ACHN (cell line): ENCODE measurements around the gene NOSIP.

Source experiments
- DNase-seq: peaks from one replicate; pipeline ENCODE4 v3.0.0-alpha.2; 2015
- in situ Hi-C: cut with HindIII; loops from 2 replicates; pipeline ENCODE4 v1.10.0; 2017; ENCODE audit warnings: low sequenced_read_pairs, low pct_ligation_motif_present, low pct_unique_long_range_greater_than_20kb

Gene NOSIP

DNA sequence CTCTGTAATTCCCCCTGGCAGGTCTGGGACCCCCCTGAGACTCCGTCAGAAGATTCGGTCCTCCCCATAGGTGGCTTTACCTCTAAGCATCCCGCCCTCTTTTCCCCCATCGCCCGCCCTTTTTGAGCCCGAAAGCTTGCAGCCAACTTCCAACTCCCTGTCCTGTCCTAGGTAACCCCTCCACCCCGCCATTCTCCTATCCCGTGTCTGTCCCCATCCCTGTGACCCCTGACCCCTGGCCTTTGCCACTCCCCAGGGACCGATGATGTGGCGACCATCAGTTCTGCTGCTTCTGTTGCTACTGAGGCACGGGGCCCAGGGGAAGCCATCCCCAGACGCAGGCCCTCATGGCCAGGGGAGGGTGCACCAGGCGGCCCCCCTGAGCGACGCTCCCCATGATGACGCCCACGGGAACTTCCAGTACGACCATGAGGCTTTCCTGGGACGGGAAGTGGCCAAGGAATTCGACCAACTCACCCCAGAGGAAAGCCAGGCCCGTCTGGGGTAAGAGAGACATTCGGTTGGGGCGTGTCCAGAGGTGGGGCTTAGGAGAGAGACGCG is 52.1 kb downstream of the NOSIP start:
- in situ Hi-C loops = no loop called here

DNA sequence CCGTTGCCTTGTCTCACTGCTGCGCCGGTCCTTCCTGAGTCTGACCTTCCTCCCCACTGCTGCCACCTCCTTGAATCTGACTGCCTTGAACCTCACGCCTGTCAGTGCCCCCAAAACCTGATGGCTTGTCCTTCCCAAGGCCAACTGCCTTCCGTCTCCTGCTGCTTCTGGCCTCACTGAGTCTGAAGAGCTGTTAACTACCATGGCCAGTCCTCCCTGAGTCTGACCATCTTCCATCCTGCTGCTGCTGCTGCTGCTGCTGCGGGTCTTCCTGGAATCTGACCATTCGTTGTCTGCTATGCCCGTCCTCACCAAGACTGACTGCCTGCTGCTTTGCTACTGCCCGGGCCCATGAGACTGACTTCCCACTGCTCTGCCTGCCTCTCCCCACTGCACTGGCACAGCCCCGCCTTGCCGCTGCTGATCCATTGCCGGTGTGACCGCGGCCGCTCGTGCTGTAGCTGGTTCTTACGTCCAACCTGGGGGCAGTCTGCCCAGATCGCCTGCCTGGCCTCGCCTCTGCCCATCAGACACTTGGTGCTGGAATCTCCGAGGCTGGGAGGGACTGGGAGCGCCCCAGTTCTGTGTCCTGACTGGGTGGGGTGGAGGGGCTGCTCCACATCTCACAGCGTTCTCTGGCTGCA is 55.4 kb downstream of the NOSIP start:
- no peak for DNase-seq
- in situ Hi-C loops = no loop called here

More for the DNA sequence above, 52.1 kb downstream of the NOSIP start:
- no peak for DNase-seq

DNA sequence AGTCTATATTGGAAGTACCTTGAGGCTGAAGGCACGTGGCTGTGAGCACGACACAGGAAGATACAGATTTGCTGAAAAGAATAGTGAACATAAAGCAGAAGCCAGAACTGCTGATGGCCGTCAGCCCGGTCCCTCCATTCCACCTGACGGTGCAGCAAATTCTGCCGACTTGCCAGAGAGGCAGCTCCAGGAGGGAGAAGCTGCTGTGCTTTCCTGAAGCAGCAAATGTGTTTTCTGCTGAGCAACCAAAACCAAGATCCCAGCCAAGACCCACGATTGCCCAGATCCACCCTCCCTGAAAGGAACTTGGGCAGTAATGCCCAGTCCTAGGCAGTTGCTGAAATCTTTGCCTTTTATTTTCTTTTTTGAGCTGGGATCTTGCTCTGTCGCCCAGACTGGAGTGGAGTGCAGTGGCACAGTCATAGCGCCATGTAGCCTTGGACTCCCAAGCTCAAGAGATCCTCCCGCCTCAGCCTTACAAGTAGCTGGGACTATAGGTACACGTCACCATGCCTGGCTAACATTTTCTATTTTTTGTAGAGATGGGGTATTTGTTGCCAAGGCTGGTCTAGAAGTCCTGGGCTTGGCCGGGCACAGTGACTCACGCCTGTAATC is 59.5 kb downstream of the NOSIP start:
- no peak for DNase-seq
- in situ Hi-C loops = no loop called here

DNA sequence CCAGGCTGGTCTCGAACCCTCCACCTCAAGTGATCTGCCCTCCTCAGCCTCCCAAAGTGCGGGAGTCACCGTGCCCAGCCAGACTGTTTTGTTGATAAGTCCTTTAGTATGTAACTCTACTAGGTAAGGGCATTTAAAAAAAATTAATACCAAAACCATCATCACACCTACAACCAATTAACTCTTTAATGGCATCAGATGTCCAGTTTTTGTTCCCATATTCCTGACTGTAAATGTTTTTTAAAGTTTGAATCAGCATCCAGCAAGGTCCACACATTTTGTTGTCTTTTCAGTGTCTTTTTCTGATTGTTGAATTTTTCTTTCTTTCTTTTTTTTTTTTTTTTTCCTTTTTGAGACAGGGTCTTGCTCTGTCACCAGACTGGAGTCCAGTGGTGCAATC is 62.3 kb downstream of the NOSIP start:
- DNase-seq = no peak
- in situ Hi-C loops = no loop called here

DNA sequence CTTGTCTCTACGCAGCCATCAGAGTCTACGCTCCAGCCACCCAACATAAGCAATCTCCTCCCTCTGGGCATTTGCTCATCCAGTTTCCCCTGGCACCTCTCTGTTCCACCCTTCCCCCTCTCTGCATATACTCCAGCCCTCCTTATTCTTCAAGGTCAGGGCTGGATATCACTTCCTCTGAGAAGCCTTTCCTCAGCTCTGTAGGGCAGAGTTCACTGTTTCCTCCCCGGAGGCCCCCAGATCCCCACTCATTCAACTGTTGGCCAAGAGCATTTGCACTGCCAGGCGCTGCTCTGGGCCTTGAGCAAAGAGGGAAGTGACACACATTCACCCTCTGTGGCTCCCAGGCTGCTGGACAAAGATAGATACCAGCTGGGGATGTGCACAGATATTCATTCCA is 64.6 kb downstream of the NOSIP start:
- no peak for DNase-seq
- in situ Hi-C loops = no loop called here

DNA sequence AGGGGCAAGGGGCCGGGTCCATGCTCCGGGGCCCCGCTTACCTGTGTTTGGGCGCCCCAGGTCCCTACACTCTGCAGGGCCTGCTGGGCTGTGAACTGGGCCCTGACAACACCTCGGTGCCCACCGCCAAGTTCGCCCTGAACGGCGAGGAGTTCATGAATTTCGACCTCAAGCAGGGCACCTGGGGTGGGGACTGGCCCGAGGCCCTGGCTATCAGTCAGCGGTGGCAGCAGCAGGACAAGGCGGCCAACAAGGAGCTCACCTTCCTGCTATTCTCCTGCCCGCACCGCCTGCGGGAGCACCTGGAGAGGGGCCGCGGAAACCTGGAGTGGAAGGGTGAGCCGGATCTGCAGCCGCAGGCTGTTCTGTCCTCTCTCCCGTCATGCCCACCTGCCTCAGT is 66.2 kb downstream of the NOSIP start:
- in situ Hi-C loops = no loop called here
- DNase-seq = no peak

DNA sequence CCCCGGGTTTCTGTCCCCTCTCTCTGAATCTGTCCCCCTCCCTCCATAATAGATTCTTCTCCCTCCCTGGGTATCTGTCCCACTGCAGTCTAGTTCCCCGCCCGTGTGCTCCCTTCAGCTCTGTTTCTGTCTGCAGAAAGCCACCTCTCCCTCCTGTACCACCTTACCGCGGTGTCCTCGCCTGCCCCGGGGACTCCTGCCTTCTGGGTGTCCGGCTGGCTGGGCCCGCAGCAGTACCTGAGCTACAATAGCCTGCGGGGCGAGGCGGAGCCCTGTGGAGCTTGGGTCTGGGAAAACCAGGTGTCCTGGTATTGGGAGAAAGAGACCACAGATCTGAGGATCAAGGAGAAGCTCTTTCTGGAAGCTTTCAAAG is 66.6 kb downstream of the NOSIP start:
- in situ Hi-C loops = no loop called here
- no peak for DNase-seq

DNA sequence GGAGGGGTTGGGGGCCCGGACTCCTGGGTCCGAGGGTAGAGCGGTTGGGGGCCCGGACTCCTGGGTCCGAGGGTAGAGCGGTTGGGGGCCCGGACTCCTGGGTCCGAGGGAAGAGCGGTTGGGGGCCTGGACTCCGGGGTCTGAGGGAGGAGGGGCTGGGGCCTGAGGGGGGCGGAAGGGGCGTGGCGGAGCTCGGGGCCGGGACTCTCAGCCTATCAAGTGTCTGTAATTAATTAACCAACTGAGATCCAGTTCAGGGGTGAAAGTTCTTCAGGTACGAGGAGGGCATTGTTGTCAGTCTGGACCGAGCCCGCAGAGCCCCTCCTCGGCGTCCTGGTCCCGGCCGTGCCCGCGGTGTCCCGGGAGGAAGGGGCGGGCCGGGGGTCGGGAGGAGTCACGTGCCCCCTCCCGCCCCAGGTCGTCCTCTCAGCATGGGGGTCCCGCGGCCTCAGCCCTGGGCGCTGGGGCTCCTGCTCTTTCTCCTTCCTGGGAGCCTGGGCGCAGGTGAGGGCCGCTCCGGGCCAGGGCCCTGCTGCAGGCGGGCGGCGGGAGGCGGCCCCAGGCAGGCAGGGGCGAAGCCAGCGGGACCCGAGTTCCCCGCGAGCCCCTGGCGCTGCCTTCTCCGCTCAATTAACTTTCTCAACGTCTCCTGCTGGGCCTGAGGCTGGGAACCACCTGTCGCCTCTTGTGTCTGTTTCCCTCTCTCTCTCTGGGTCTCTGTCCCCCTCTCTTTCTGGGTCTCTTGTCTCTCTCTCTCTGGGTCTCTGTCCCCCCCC is 67.2 kb downstream of the NOSIP start:
- peak; percentile 51 for DNase-seq
- in situ Hi-C loops = no loop called here

DNA sequence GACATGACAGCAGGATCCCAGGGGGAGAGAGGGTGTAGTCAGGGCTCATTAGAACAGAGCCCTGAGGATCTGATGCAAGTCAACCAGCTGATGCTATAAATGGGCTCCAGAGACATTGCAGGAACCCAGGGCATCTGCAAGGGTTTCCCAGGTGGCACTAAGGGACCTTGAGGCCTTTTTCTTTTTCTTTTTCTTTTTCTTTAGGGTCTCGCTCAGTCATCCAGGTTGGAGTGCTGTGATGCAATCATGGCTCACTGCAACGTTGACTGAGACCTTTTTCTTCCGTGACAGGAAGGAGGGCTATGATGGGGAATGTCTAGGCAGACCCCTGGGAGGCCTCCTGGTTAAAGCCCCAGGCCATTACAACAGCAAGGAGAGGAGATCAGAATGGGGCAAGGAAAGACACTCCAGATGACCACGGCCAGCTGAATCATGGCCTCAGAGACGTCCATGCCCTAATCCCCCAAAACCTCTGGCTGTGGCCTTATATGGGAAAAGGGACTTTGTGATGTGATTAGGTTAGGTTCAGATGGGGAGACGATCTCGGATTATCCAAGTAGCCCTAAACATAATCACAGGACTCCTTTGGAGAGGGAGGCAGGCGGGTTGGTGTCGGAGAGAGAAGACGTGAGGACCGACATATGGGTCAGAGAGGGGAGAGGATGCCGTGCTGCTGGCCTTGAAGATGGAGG is 72.4 kb downstream of the NOSIP start:
- in situ Hi-C loops = no loop called here
- DNase-seq = no peak

DNA sequence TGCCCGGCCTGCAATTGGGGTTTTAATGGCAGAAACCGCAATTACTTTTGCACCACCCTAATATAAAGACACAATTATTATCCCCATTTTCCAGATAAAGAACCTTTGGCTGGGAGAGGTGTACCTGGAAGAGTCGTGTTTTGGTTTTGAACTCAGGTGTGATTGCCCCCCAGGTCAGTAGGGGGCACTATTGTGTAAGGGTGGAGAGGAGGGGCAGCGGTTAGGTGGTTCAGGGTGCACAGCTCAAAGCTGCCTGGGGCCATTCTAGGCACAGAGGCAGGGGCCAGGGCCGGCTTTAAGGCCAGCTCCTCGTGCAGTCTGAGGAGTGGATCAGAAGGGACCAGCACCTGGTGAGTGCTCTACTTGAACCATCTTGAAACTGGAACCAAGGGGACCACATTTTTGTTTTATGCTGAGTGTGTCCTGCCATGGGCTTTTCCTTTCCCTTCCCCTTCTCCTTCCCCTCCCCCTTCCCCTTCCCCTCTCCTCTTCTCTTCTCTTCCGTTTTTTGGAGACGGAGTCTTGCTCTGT is 73.7 kb downstream of the NOSIP start:
- DNase-seq = peak; percentile 61
- in situ Hi-C loops = no loop called here
